Measurements from ENCODE around the gene PDCD11. TPM values are rescaled to one million over a fixed set of nuclear protein-coding genes. Genes with fewer than 3 reads are reported as not detected.
"Not testable (repeated sequence)": the region's sequence is repeated elsewhere in the genome, so short reads cannot be mapped to it uniquely, and the experiment has no call there.

PDCD11 gene, protein sequence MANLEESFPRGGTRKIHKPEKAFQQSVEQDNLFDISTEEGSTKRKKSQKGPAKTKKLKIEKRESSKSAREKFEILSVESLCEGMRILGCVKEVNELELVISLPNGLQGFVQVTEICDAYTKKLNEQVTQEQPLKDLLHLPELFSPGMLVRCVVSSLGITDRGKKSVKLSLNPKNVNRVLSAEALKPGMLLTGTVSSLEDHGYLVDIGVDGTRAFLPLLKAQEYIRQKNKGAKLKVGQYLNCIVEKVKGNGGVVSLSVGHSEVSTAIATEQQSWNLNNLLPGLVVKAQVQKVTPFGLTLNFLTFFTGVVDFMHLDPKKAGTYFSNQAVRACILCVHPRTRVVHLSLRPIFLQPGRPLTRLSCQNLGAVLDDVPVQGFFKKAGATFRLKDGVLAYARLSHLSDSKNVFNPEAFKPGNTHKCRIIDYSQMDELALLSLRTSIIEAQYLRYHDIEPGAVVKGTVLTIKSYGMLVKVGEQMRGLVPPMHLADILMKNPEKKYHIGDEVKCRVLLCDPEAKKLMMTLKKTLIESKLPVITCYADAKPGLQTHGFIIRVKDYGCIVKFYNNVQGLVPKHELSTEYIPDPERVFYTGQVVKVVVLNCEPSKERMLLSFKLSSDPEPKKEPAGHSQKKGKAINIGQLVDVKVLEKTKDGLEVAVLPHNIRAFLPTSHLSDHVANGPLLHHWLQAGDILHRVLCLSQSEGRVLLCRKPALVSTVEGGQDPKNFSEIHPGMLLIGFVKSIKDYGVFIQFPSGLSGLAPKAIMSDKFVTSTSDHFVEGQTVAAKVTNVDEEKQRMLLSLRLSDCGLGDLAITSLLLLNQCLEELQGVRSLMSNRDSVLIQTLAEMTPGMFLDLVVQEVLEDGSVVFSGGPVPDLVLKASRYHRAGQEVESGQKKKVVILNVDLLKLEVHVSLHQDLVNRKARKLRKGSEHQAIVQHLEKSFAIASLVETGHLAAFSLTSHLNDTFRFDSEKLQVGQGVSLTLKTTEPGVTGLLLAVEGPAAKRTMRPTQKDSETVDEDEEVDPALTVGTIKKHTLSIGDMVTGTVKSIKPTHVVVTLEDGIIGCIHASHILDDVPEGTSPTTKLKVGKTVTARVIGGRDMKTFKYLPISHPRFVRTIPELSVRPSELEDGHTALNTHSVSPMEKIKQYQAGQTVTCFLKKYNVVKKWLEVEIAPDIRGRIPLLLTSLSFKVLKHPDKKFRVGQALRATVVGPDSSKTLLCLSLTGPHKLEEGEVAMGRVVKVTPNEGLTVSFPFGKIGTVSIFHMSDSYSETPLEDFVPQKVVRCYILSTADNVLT (N-terminal part only)
- 73.2 TPM for total RNA-seq (ENCODE audit: unreplicated experiment)
- long read RNA-seq, partial matches to known transcripts: 6 of 9 reads
- long read RNA-seq, other reads (novel, unspliced or antisense): 2 of 9 reads

DNA sequence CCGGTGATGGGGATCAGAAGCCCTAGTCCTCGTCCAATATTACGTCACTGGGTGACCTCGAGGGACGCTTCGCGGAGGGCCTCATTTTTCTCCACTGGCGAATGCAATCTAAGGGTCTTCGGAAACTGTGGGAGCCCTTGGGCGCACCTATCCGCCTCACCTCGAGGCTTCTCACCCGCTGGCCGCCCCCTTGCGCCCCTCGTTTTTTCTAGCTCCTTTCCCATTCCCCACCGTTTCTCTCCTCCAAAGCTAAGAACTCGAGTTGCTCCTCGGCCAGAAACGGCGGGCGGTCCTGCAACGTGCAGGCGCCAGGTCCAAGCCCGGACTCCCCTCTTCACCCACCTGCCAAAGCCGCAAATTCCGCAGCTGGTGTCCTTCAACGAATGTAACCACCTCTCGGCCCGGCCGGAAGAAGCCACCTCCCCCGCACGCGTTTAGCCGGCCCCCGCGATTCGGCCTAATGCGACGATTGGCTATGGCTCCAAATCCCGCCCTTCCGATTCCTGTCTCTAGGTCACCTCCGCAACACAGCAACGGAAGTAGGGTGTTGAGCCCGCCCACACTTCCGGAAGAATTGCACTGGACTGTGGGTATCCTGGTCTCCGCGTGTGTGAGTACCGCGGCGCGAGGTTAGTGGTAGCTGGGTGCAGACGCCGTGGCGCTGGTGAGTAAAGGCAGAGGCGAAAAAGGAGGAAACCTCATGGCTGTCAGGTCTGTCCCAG, at the start of gene PDCD11, which contains the start of gene ATP5MK:
PDCD11 (plus strand) TSS at position 560 of the 722 bp plus-strand sequence. CDS start 1,801 bp downstream, outside the sequence.
ATP5MK (minus strand) TSS at position 409 of the 722 bp plus-strand sequence. CDS start 4,018 bp downstream, outside the sequence.
- Mint-ChIP-seq H3K27ac (ENCODE audit: unreplicated experiment) (peak within 1 kb of the TSS; percentile 97), H3K9me3 (ENCODE audit: unreplicated experiment) (peaks cover 6% of the 10 kb centered on the region), H3K4me3 (ENCODE audit: unreplicated experiment) (peak within 1 kb of the TSS; percentile 96), H3K36me3 (ENCODE audit: unreplicated experiment) (no peaks in the 10 kb centered on the region), H3K27me3 (ENCODE audit: unreplicated experiment) (peaks cover 5% of the 10 kb centered on the region), H3K4me1 (ENCODE audit: low read depth, unreplicated experiment) (peaks cover 15% of the 10 kb centered on the region)
- DNase-seq: peak; percentile 95
- TF ChIP-seq, protein P1, sequence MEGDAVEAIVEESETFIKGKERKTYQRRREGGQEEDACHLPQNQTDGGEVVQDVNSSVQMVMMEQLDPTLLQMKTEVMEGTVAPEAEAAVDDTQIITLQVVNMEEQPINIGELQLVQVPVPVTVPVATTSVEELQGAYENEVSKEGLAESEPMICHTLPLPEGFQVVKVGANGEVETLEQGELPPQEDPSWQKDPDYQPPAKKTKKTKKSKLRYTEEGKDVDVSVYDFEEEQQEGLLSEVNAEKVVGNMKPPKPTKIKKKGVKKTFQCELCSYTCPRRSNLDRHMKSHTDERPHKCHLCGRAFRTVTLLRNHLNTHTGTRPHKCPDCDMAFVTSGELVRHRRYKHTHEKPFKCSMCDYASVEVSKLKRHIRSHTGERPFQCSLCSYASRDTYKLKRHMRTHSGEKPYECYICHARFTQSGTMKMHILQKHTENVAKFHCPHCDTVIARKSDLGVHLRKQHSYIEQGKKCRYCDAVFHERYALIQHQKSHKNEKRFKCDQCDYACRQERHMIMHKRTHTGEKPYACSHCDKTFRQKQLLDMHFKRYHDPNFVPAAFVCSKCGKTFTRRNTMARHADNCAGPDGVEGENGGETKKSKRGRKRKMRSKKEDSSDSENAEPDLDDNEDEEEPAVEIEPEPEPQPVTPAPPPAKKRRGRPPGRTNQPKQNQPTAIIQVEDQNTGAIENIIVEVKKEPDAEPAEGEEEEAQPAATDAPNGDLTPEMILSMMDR (IDR thresholded peaks at IDR 0.05; ENCODE audit: partially characterized antibody, unreplicated experiment): no peak

DNA sequence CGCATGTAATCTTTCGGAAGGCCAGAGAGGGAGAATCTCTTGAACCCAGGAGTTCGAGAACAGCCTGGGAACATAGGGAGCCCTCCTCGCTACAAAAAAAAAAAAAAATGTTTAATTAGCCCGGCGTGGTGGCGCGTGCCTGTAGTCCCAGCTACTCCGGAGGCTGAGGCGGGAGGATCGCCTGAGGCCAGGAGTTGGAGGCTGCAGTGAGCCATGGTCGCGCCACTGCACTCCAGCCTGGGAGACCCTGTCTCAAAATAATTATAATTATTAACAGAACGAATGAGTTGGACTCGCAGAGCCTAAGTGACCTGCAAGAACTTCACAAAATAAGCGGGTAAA, 46.3 kb upstream of the PDCD11 start:
- TF ChIP-seq, protein P1 (IDR thresholded peaks at IDR 0.05; ENCODE audit: partially characterized antibody, unreplicated experiment): no peak
- no peaks in the 10 kb centered on the region for H3K27me3 Mint-ChIP-seq (ENCODE audit: unreplicated experiment)
- peaks cover 2% of the 10 kb centered on the region for H3K4me1 Mint-ChIP-seq (ENCODE audit: low read depth, unreplicated experiment)
- H3K36me3 Mint-ChIP-seq (ENCODE audit: unreplicated experiment): no peaks in the 10 kb centered on the region
- peak overlapping the region; percentile 83 for H3K4me3 Mint-ChIP-seq (ENCODE audit: unreplicated experiment)
- DNase-seq: peak; percentile 19
- peaks cover 5% of the 10 kb centered on the region for H3K9me3 Mint-ChIP-seq (ENCODE audit: unreplicated experiment)
- H3K27ac Mint-ChIP-seq (ENCODE audit: unreplicated experiment): peak overlapping the region; percentile 79

DNA sequence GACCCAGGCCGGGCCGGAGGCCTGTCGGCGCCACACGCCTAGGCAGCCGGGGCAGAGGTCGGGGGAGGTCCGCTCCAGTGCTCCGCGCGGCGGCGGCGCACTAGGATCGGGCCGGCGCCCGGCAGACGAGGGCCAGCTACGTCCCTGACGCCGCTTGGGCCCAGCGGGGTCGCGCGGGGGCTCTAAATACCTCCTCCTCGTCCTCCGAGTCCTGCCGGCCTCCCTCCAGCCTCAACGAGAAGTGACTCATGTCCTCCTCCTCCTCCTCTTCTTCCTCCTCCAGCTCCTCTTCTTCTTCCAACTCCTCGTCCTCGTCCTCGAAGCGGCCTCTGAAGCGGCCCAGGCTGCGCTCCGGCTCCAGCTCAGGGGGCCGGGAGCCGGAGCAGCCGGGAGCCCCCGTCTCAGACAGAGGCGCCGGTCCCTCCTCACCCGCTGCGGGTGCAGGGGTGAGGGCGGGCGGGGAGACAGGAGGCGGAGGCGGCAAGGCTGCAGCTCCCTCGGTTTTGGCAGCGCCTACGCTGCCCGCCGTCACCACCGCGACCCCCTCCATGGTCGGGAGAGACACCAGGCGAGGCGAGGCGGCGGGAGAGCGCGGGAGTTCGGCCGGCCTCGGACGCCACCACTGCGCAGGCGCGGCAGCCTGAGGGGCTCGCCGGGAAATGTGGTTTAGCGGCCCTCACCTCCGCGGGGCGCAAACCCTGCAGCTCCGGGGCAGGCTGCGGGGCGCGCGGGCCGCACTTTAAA, 45.7 kb upstream of the PDCD11 start, which contains the start of gene PCGF6:
PCGF6 (minus strand) TSS at position 624 of the 744 bp plus-strand sequence; CDS start at position 550, 74 bp downstream.
- Mint-ChIP-seq H3K27ac (ENCODE audit: unreplicated experiment) (peak within 1 kb of the TSS; percentile 88), H3K4me1 (ENCODE audit: low read depth, unreplicated experiment) (peaks cover 2% of the 10 kb centered on the region), H3K36me3 (ENCODE audit: unreplicated experiment) (no peaks in the 10 kb centered on the region), H3K27me3 (ENCODE audit: unreplicated experiment) (no peaks in the 10 kb centered on the region), H3K4me3 (ENCODE audit: unreplicated experiment) (peak within 1 kb of the TSS; percentile 91), H3K9me3 (ENCODE audit: unreplicated experiment) (peaks cover 5% of the 10 kb centered on the region)
- DNase-seq: peak; percentile 96
- TF ChIP-seq, protein P1 (IDR thresholded peaks at IDR 0.05; ENCODE audit: partially characterized antibody, unreplicated experiment): no peak

DNA sequence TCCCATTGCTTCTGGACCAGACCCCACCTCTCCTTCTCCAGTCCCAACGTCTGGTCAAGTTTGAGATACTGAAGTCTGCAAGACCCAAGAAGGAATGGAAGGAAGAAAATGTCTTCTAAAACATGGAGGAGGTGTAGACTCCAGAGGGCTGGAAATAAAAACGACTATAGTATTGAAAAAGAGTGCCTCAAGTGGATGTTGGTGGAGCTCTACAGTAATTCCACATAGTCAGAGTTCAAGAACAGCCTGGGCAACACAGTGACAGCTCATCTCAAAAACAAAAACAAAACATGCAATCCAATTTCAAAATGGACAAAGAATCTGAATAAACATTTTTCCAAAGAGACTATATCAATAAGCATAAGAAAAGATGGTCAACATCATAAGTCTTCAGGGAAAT, 43.1 kb upstream of the PDCD11 start:
- Mint-ChIP-seq H3K27me3 (ENCODE audit: unreplicated experiment) (no peaks in the 10 kb centered on the region), H3K4me3 (ENCODE audit: unreplicated experiment) (no peak overlapping the region), H3K9me3 (ENCODE audit: unreplicated experiment) (peaks cover 5% of the 10 kb centered on the region), H3K27ac (ENCODE audit: unreplicated experiment) (no peak overlapping the region), H3K36me3 (ENCODE audit: unreplicated experiment) (no peaks in the 10 kb centered on the region), H3K4me1 (ENCODE audit: low read depth, unreplicated experiment) (peaks cover 2% of the 10 kb centered on the region)
- no peak for DNase-seq
- TF ChIP-seq, protein P1 (IDR thresholded peaks at IDR 0.05; ENCODE audit: partially characterized antibody, unreplicated experiment): no peak

DNA sequence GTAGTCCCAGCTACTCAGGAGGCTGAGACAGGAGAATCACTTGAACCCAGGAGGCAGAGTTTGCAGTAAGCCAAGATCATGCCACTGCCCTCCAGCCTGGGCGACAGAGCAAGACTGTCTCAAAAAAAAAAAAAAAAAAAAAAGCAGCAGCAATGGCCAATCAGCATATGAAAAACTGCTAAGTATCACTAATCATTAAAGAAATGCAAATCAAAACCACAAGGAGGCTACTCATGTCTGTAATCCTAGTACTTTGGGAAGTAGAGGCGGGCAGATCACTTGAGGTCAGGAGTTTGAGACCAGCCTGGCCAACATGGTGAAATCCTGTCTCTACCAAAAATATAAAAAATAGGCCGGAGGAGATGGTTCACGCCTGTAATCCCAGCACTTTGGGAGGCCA, 41.9 kb upstream of the PDCD11 start:
- not testable (repeated sequence) for H3K9me3 Mint-ChIP-seq (ENCODE audit: unreplicated experiment); H3K4me3 Mint-ChIP-seq (ENCODE audit: unreplicated experiment); H3K27me3 Mint-ChIP-seq (ENCODE audit: unreplicated experiment); H3K27ac Mint-ChIP-seq (ENCODE audit: unreplicated experiment); H3K4me1 Mint-ChIP-seq (ENCODE audit: low read depth, unreplicated experiment); H3K36me3 Mint-ChIP-seq (ENCODE audit: unreplicated experiment); DNase-seq
